CD14-positive monocyte (primary cell): ENCODE results near the gene COL9A2. TPM values are rescaled to one million over a fixed set of nuclear protein-coding genes. Genes with fewer than 3 reads are reported as not detected.

Experiments
- DNase-seq, 3 donors: peaks; one replicate each; pipeline ENCODE4 v3.0.0-alpha.2; 2011 to 2022
- H2AFZ ChIP-seq: 2 replicates; pipeline ENCODE4 v1.6.0; 2012; ENCODE audit warnings: mild to moderate bottlenecking, low read depth, low read length, inconsistent platforms; ENCODE audit not compliant: insufficient read depth, poor library complexity, severe bottlenecking
- H3K27ac ChIP-seq, 2 donors: 1 replicate in 1 of 2; 2 replicates in 1 of 2; pipeline ENCODE4 v1.5.1; 2012 to 2013; ENCODE audit warnings: low read length in 2 of 2, control low read depth in 1 of 2, inconsistent platforms in 1 of 2, low read depth in 1 of 2, mild to moderate bottlenecking in 1 of 2
- H3K27me3 ChIP-seq, 2 donors: one replicate each; pipeline versions ENCODE4 v1.6.0 to v1.6.1; 2011 to 2013; ENCODE audit warnings: low read length in 2 of 2; ENCODE audit not compliant: control insufficient read depth in 2 of 2, insufficient read depth in 2 of 2
- H3K36me3 ChIP-seq, 2 donors: replicated peaks in 1 of 2; 1 replicate in 1 of 2; 2 replicates in 1 of 2; pipeline versions ENCODE4 v1.5.1 to v1.6.1; 2012 to 2013; ENCODE audit warnings: low read length in 2 of 2, control low read depth in 1 of 2, inconsistent platforms in 1 of 2, mild to moderate bottlenecking in 1 of 2; ENCODE audit not compliant: insufficient read depth in 2 of 2, control insufficient read depth in 1 of 2
- H3K4me1 ChIP-seq, 2 donors: 1 replicate in 1 of 2; 2 replicates in 1 of 2; pipeline versions ENCODE4 v1.5.1 to v1.6.1; 2012 to 2013; ENCODE audit warnings: low read length in 2 of 2, control low read depth in 1 of 2, inconsistent platforms in 1 of 2, mild to moderate bottlenecking in 1 of 2, moderate library complexity in 1 of 2; ENCODE audit not compliant: insufficient read depth in 2 of 2, control insufficient read depth in 1 of 2
- H3K4me2 ChIP-seq: replicated peaks from 2 replicates; pipeline ENCODE3; 2012; ENCODE audit warnings: low read length, moderate library complexity, mild to moderate bottlenecking; ENCODE audit not compliant: poor library complexity, severe bottlenecking; ENCODE audit errors: extremely low read depth
- H3K4me3 ChIP-seq, 3 experiments: fragments of 200-600 bp in 1 of 3; sonication (generic) in 1 of 3; replicated peaks in 1 of 3; 1 replicate in 2 of 3; 2 replicates in 1 of 3; pipeline ENCODE4 v1.5.1; 2011 to 2013; ENCODE audit warnings: low read length in 3 of 3, mild to moderate bottlenecking in 3 of 3, control low read depth in 2 of 3, low read depth in 2 of 3, inconsistent platforms in 1 of 3, moderate library complexity in 1 of 3
- H3K79me2 ChIP-seq: 2 replicates; pipeline ENCODE4 v1.6.0; 2012; ENCODE audit warnings: mild to moderate bottlenecking, control low read depth, inconsistent platforms, low read length, moderate library complexity; ENCODE audit not compliant: insufficient read depth
- H3K9ac ChIP-seq: 2 replicates; pipeline ENCODE4 v1.6.0; 2017; ENCODE audit warnings: low read length, mild to moderate bottlenecking; ENCODE audit not compliant: insufficient read depth, poor library complexity, severe bottlenecking
- H3K9me3 ChIP-seq, 2 donors: replicated peaks in 1 of 2; 1 replicate in 1 of 2; 2 replicates in 1 of 2; pipeline versions ENCODE4 v1.5.1 to v1.6.1; 2012 to 2013; ENCODE audit warnings: low read length in 2 of 2, control low read depth in 1 of 2; ENCODE audit not compliant: control insufficient read depth in 1 of 2, insufficient read depth in 1 of 2
- H4K20me1 ChIP-seq: 2 replicates; pipeline ENCODE4 v1.6.0; 2012; ENCODE audit warnings: mild to moderate bottlenecking, low read length, control low read depth, moderate library complexity; ENCODE audit not compliant: insufficient read depth
- H3K27ac Mint-ChIP-seq, 7 donors: one replicate each; pipeline ENCODE4 v1.8.0; 2020; ENCODE audit warnings: mild to moderate bottlenecking in 7 of 7, mixed read lengths in 7 of 7, moderate library complexity in 6 of 7, inconsistent platforms in 2 of 7
- H3K27me3 Mint-ChIP-seq, 3 donors: one replicate each; pipeline ENCODE4 v1.8.0; 2021 to 2022; ENCODE audit warnings: low read depth in 3 of 3, mild to moderate bottlenecking in 3 of 3, mixed read lengths in 3 of 3, moderate library complexity in 3 of 3, inconsistent platforms in 1 of 3
- H3K36me3 Mint-ChIP-seq, 2 donors: one replicate each; pipeline ENCODE4 v1.8.0; 2020; ENCODE audit warnings: mixed read lengths in 2 of 2, inconsistent platforms in 1 of 2, mild to moderate bottlenecking in 1 of 2
- H3K4me1 Mint-ChIP-seq: one replicate; pipeline ENCODE4 v1.8.0; 2020; ENCODE audit warnings: mild to moderate bottlenecking, mixed read lengths
- H3K4me3 Mint-ChIP-seq, 2 donors: one replicate each; pipeline ENCODE4 v1.8.0; 2020; ENCODE audit warnings: mild to moderate bottlenecking in 2 of 2, mixed read lengths in 2 of 2, moderate library complexity in 1 of 2
- H3K9me3 Mint-ChIP-seq, 7 donors: one replicate each; pipeline ENCODE4 v1.8.0; 2020 to 2022; ENCODE audit warnings: mixed read lengths in 7 of 7, mild to moderate bottlenecking in 6 of 7, moderate library complexity in 6 of 7, inconsistent platforms in 2 of 7
- WGBS: methylation state at CpG from one replicate; pipeline ENCODE4 v1.1.5; 2013; ENCODE audit warnings: missing lambda C conversion rate; ENCODE audit not compliant: insufficient coverage; 5-methylcytosine and 5-hydroxymethylcytosine counted together
- intact Hi-C, 2 donors: fragments of 100-400 bp; cut with micrococcal nuclease; formaldehyde crosslinking; loops; one replicate each; pipeline versions ENCODE4 v1.15.0 to v1.15.1; 2023
- polyA plus RNA-seq, 3 donors: library from polyadenylated mRNA; depleted of rRNA in 1 of 3; unstranded in 2 of 3; stranded (reverse) in 1 of 3; fragments of 300-500 nt in 2 of 3; fragments of >200 nt in 1 of 3; fragmentation: Illumina TruSeq in 2 of 3; gene quantifications; 1 replicate in 2 of 3; 2 replicates in 1 of 3; pipeline ENCODE4 v1.2.3, GENCODE V29; 2012 to 2021
- TF ChIP-seq, protein P1 (sequence below): fragments of 200-600 bp; IDR thresholded peaks from one replicate; pipeline ENCODE4 v1.8.0; 2022; ENCODE audit warnings: antibody characterized with exemption, mild to moderate bottlenecking

COL9A2 gene
- polyA plus RNA-seq, 3 donors: 2.0 to 24.3 (median 2.6) TPM

- DNase-seq: no peak
- Histone ChIP-seq H3K79me2 (peaks cover 8% of the 10 kb centered on the region), H3K9ac (no peak overlapping the region), H3K9me3 (no peaks in the 10 kb centered on the region), H3K4me1 (peaks cover 17 to 18% of the 10 kb centered on the region in 2 donors), H3K4me2 (no peak overlapping the region), H2AFZ (no peak overlapping the region), H3K27me3 (no peaks in the 10 kb centered on the region), H3K4me3 (no peak overlapping the region), H3K36me3 (peaks cover 8 to 12% of the 10 kb centered on the region in 2 donors), H3K27ac (no peak overlapping the region), H4K20me1 (no peaks in the 10 kb centered on the region)
- WGBS: 100% methylated on average over 5 of the region's 6 CpGs
- Mint-ChIP-seq H3K4me3 (no peak overlapping the region), H3K27ac (peak overlapping the region in 1 of 7 donors; percentile 12), H3K36me3 (peaks cover 7 to 21% of the 10 kb centered on the region in 2 donors), H3K27me3 (peaks cover 0 to 4% (median 2%) of the 10 kb centered on the region in 3 donors), H3K9me3 (no peaks in the 10 kb centered on the region), H3K4me1 (peaks cover 18% of the 10 kb centered on the region)
- TF ChIP-seq, protein P1, sequence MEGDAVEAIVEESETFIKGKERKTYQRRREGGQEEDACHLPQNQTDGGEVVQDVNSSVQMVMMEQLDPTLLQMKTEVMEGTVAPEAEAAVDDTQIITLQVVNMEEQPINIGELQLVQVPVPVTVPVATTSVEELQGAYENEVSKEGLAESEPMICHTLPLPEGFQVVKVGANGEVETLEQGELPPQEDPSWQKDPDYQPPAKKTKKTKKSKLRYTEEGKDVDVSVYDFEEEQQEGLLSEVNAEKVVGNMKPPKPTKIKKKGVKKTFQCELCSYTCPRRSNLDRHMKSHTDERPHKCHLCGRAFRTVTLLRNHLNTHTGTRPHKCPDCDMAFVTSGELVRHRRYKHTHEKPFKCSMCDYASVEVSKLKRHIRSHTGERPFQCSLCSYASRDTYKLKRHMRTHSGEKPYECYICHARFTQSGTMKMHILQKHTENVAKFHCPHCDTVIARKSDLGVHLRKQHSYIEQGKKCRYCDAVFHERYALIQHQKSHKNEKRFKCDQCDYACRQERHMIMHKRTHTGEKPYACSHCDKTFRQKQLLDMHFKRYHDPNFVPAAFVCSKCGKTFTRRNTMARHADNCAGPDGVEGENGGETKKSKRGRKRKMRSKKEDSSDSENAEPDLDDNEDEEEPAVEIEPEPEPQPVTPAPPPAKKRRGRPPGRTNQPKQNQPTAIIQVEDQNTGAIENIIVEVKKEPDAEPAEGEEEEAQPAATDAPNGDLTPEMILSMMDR: no peak
- intact Hi-C loops: no loop called here
Observed at GRCh38 chr1:40308036-40308727, 8.9 kb downstream of the COL9A2 start.

DNA sequence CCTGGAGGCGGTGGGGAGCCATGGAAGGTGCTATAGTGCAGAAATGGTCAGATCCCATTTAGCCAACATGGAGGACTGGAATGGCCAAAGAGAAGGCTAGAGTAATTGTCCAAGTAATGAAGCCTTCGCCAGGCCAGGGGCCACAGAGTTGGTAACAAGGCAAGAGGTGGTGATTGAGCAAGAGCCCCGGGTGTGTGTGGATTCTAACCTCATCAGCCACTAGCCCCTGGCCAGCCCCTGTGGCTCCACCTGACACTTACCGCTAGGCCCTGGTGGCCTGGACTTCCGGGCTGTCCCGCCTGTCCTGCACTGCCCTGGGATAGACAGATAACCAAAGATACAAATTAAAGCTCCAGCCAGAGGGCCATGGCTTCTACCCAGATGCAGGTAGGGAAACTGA lies 9.9 kb downstream of the COL9A2 start:
- Histone ChIP-seq H3K36me3 (peaks cover 10 to 12% of the 10 kb centered on the region in 2 donors), H4K20me1 (no peaks in the 10 kb centered on the region), H3K4me2 (no peak overlapping the region), H3K79me2 (peaks cover 7% of the 10 kb centered on the region), H3K27me3 (no peaks in the 10 kb centered on the region), H3K9ac (no peak overlapping the region), H3K27ac (no peak overlapping the region), H3K4me1 (peaks cover 7 to 8% of the 10 kb centered on the region in 2 donors), H3K9me3 (no peaks in the 10 kb centered on the region), H3K4me3 (no peak overlapping the region), H2AFZ (no peak overlapping the region)
- Mint-ChIP-seq H3K36me3 (peaks cover 8 to 23% of the 10 kb centered on the region in 2 donors), H3K4me1 (peaks cover 8% of the 10 kb centered on the region), H3K9me3 (no peaks in the 10 kb centered on the region), H3K4me3 (no peak overlapping the region), H3K27ac (no peak overlapping the region), H3K27me3 (peaks cover 0 to 4% (median 2%) of the 10 kb centered on the region in 3 donors)
- intact Hi-C loops: no loop called here
- no peak for DNase-seq
- TF ChIP-seq, protein P1: no peak
- no CpG with 5 or more reads among the region's 6 CpGs for WGBS
